ENCODE data around the gene SLC1A2.

DNA sequence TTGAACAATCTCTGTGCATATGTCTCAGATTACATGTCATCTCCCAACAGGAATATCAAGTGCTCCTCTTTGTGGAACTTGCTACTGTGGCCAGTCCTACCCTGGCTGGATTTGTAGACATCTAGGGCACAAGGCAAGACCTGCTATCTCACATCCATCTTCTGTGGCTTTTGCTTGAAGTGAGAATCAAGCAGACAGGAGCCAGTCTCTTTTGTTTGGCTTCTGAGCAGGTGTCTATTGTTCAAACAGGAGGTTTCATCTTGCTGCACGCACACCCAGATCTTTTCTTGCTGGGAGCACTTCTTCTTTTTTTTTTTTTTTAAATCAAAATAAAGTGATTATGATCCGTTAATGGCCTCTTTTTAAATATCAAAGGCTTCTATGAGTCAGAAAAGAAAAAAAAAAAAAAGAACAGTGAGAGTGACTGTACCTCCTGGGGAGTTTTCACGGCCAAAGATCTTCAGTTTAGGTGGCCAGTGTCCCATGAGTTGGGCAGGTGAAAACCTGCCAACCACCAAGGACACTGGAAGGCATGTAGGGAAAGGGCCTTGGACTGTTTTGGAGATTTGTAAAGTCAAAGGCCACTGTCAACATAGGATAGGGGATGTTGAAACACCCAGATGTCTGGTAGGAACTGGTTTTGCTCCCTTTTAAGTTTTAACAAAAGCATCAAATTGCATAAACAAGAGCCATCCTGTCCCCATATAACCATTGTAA lies 202.2 kb downstream of the SLC1A2 start:
- no peak for TF ChIP-seq EZH2phosphoT487 (IDR thresholded peaks at IDR 0.05; ENCODE audit: borderline replicate concordance, low read depth, low read length)
- TF ChIP-seq, protein P1, sequence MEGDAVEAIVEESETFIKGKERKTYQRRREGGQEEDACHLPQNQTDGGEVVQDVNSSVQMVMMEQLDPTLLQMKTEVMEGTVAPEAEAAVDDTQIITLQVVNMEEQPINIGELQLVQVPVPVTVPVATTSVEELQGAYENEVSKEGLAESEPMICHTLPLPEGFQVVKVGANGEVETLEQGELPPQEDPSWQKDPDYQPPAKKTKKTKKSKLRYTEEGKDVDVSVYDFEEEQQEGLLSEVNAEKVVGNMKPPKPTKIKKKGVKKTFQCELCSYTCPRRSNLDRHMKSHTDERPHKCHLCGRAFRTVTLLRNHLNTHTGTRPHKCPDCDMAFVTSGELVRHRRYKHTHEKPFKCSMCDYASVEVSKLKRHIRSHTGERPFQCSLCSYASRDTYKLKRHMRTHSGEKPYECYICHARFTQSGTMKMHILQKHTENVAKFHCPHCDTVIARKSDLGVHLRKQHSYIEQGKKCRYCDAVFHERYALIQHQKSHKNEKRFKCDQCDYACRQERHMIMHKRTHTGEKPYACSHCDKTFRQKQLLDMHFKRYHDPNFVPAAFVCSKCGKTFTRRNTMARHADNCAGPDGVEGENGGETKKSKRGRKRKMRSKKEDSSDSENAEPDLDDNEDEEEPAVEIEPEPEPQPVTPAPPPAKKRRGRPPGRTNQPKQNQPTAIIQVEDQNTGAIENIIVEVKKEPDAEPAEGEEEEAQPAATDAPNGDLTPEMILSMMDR (conservative IDR thresholded peaks at IDR 0.05; ENCODE audit: low read length) = no peak
